ENCODE measurements around the gene TSSK6.

GRCh38 chr19:19468424-19469050, 46.8 kb downstream of the TSSK6 start:
- no peak for TF ChIP-seq EZH2 (IDR thresholded peaks at IDR 0.05; ENCODE audit: insufficient read depth, poor library complexity, severe bottlenecking)
- no peak for TF ChIP-seq EZH2phosphoT487 (IDR thresholded peaks at IDR 0.05; ENCODE audit: insufficient read depth, low read depth)

Data from GM23248 (cell line).